ENCODE results near the gene CHST7.
"Not testable (repeated sequence)": the region's sequence is repeated elsewhere in the genome, so short reads cannot be mapped to it uniquely, and the experiment has no call there.

CHST7 gene

GRCh38 chrX:46573331-46573891 lies at the start of gene CHST7:
Gene CHST7 (plus strand): TSS chrX:46573765. CDS start chrX:46573932, 167 bp downstream.
- DNase-seq (ENCODE audit: low read depth, low spot score) = no peak

GRCh38 chrX:46528640-46529039 lies 44.9 kb upstream of the CHST7 start:
- not testable (repeated sequence) for DNase-seq (ENCODE audit: low read depth, low spot score)

GRCh38 chrX:46529740-46530403 lies 43.7 kb upstream of the CHST7 start:
- DNase-seq (ENCODE audit: low read depth, low spot score) = not testable (repeated sequence)

- DNase-seq (ENCODE audit: low read depth, low spot score) = not testable (repeated sequence)
Measured at GRCh38 chrX:46530404-46530908, 43.1 kb upstream of the CHST7 start.

- DNase-seq (ENCODE audit: low read depth, low spot score) = no peak
Measured at GRCh38 chrX:46531442-46531841, 42.1 kb upstream of the CHST7 start.

- no peak for DNase-seq (ENCODE audit: low read depth, low spot score)
Measured at GRCh38 chrX:46543441-46543840, 30.1 kb upstream of the CHST7 start.

GRCh38 chrX:46544527-46544926 lies 29.0 kb upstream of the CHST7 start:
- not testable (repeated sequence) for DNase-seq (ENCODE audit: low read depth, low spot score)

- peak; percentile 70 for DNase-seq (ENCODE audit: low read depth, low spot score)
Measured at GRCh38 chrX:46545111-46546005, 28.2 kb upstream of the CHST7 start, which contains the start of gene ZNF674. Gene ZNF674 (minus strand): TSS chrX:46545421. CDS start chrX:46542087, 3,334 bp downstream.

GRCh38 chrX:46547857-46548256 lies 25.7 kb upstream of the CHST7 start:
- DNase-seq (ENCODE audit: low read depth, low spot score) = no peak

- DNase-seq (ENCODE audit: low read depth, low spot score) = no peak
Measured at GRCh38 chrX:46549914-46550313, 23.7 kb upstream of the CHST7 start.

- DNase-seq (ENCODE audit: low read depth, low spot score) = no peak
Measured at GRCh38 chrX:46551494-46552128, 22.0 kb upstream of the CHST7 start.

- DNase-seq (ENCODE audit: low read depth, low spot score) = no peak
Measured at GRCh38 chrX:46553935-46554334, 19.6 kb upstream of the CHST7 start.

- no peak for DNase-seq (ENCODE audit: low read depth, low spot score)
Measured at GRCh38 chrX:46554942-46555341, 18.6 kb upstream of the CHST7 start.

GRCh38 chrX:46559062-46559461 lies 14.5 kb upstream of the CHST7 start:
- no peak for DNase-seq (ENCODE audit: low read depth, low spot score)

GRCh38 chrX:46561824-46562657 lies 11.5 kb upstream of the CHST7 start:
- no peak for DNase-seq (ENCODE audit: low read depth, low spot score)

GRCh38 chrX:46567388-46567787 lies 6.2 kb upstream of the CHST7 start:
- DNase-seq (ENCODE audit: low read depth, low spot score) = no peak

GRCh38 chrX:46569621-46570020 lies 3.9 kb upstream of the CHST7 start:
- no peak for DNase-seq (ENCODE audit: low read depth, low spot score)

GRCh38 chrX:46571423-46572339 lies 1.9 kb upstream of the CHST7 start:
- no peak for DNase-seq (ENCODE audit: low read depth, low spot score)

GRCh38 chrX:46572340-46572936 lies 1.1 kb upstream of the CHST7 start:
- no peak for DNase-seq (ENCODE audit: low read depth, low spot score)

Measured in smooth muscle cell of the brain vasculature (primary cell).